HG02870 (cell line): Measurements from ENCODE around the gene HOXD3.

Experiments used
- ATAC-seq: cut with Tn5 transposase; IDR thresholded peaks from one replicate; pipeline ENCODE4 v1.9.1; 2021; ENCODE audit warnings: mild to moderate bottlenecking, moderate library complexity; ENCODE audit not compliant: unreplicated experiment

HOXD3 gene

GRCh38 chr2:176132205-176133171 is 24.6 kb upstream of the HOXD3 start:
- no peak for ATAC-seq

- ATAC-seq, result no peak
Observed at GRCh38 chr2:176133389-176133788, 23.7 kb upstream of the HOXD3 start.

- ATAC-seq, result no peak
Observed at GRCh38 chr2:176134035-176134434, 23.1 kb upstream of the HOXD3 start.

- no peak for ATAC-seq
Observed at GRCh38 chr2:176135035-176135440, 22.1 kb upstream of the HOXD3 start.

DNA sequence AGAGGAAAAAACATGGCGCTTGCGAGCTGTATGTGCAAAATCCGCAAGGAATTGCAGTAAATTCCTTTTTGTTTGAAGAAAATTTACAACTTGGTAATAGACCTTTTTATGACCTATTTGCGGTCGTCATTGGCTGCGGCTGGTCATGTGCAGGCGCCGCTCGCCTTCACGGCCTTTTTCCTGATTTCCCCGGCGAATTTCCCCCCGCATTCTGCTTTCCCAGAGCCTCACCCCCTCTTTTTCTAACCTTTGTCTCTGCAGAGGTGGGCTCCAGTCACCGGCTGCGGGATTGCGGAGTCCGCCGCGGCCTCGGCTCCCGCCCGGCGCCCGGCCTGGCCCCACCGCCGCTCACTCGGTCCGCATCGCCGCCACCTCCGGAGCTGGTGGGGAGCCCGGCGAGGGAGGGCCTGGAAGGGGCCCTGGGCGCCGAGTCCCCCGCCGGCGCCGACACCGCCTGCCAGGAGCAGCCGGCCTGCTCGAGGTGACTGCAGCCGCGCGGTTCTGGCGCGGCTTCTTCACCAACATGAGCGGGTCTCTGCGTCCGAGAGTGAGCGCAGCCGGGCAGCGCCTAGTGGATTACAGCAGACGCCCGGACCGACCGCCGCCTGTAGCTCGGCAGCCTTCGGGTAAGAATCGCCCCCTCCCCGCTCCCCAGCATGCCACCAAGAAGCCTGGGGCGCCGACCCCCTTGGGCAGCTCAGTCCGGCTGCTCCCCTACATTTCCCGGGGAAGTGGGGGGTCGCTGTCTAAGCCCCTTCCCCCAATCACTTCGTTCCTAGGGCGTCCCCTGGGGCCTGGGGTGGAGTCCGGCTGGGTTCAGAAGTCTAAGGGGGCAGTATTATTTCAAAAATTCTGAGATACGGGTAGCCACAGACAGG is 20.5 kb upstream of the HOXD3 start:
- ATAC-seq, result no peak

DNA sequence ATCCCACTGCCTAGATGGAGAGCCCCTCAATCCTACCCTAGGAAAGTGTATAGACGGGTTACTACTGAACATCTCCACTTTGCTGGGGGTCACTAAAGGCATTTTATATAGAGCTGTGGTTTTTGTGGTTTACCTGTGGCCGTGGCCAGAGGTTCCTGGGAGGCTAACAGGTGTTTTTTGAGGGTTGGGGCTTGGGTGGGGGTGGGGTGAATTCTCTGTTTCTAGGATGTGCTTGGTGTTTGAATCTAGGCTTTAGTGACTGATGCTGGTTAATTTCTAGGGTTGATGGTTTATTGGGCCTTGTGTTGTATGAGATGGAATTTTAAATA is 19.9 kb upstream of the HOXD3 start:
- no peak for ATAC-seq

GRCh38 chr2:176137906-176138305 is 19.2 kb upstream of the HOXD3 start:
- no peak for ATAC-seq

DNA sequence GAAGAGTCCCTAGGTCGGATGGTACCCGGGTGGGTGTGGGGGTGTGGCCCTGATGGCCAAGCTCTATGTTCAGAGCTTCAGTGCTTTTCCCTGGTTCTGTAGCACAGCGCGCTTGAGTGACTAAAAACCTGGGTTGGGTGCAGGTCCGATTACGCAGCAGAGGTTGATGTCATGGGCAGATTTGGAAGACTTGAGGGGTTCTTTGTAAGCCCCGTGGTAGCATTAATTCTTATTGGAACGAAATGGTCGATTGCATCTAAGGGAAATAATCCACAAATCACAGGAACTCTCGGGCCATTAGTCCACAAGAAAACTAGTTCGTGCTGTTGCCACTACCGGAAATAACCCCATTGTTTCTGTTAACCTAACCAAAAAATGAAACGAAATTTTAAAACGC is 18.6 kb upstream of the HOXD3 start:
- ATAC-seq, result no peak

- ATAC-seq, result no peak
Observed at GRCh38 chr2:176138923-176139660, 18.0 kb upstream of the HOXD3 start.

DNA sequence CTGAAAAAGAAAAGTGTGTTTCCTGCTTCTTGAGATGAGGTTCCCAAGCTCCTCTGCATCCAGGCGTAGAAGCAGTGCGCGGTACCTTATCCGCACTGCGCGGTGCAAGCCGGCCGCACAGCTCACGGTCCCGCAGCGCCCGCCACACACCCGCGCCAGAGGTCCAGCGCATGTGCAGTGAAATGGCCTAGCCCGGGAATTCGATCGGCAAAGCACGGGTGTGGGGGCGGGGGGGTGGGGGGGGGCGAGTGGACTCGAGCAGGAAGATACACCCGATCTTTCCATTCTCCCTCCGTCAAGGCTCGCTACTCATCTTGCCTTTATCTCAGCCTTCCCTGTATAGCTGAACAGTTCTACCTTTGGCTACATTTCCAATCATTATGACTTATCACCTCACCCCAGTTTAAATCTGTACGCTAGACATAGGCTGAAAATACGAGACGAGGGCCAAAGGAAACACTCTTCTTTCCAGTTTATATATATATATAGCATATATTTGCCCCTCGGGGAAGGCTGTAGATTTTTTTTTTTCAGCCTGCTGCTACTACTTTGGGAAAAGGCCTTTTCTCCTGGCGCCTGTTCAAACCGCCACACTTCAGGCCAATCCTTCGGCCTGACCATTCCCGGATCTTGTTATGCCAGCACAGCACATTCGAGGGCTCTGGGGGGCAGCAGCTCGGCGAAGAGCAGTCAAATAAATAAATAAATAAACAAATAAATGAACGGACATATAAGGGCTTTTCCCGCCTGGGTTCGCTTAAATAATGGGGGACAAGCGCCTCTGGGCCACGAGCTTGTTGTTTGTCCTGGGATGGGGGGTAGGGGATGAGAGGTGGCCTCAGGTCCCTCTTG is 17.2 kb upstream of the HOXD3 start:
- ATAC-seq, result no peak

- peak; percentile 95 for ATAC-seq
Observed at GRCh38 chr2:176140513-176141317, 16.4 kb upstream of the HOXD3 start.

DNA sequence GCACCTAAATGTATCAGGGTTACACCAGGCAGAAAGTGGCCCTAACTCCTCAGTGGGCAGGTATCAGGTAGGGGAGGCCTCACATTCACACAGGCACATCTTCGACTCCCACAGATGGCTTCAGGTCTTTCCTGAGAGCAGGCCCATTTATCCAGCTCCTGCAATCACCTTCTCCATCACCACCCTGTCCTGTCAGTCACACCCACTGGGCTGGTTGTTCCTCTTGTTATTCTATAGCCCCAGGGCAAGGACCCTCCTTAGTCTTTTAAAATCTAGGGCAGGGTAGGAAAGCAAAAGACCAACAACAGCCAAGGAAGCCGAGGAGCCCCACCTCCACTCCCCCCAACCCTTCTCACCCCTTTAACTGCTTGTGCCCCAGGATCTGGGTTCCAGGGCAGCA is 14.8 kb upstream of the HOXD3 start:
- no peak for ATAC-seq

GRCh38 chr2:176145085-176145969 is 11.8 kb upstream of the HOXD3 start:
- ATAC-seq, result no peak

- ATAC-seq, result no peak
Observed at GRCh38 chr2:176146101-176146500, 11.0 kb upstream of the HOXD3 start.

DNA sequence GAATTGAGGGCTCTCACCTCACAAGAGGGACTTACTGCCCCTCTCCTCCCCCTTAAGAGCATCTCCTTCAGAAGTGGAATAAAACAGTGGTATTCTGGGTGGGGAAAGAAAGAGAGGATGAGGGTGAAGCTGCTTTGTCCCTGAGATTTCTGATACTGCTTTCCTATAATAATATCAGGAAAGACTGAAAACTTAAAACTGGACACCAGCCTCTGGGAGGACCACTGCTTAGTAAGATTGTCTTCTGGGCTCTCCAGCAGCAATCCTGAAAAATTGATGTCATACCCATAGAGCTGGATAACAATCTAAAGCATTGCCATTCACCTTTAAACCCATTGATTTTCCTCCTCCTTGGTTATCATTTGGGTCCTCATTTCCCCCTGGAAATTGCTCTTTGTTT is 10.5 kb upstream of the HOXD3 start:
- no peak for ATAC-seq

- ATAC-seq, result no peak
Observed at GRCh38 chr2:176147210-176147799, 9.8 kb upstream of the HOXD3 start.

DNA sequence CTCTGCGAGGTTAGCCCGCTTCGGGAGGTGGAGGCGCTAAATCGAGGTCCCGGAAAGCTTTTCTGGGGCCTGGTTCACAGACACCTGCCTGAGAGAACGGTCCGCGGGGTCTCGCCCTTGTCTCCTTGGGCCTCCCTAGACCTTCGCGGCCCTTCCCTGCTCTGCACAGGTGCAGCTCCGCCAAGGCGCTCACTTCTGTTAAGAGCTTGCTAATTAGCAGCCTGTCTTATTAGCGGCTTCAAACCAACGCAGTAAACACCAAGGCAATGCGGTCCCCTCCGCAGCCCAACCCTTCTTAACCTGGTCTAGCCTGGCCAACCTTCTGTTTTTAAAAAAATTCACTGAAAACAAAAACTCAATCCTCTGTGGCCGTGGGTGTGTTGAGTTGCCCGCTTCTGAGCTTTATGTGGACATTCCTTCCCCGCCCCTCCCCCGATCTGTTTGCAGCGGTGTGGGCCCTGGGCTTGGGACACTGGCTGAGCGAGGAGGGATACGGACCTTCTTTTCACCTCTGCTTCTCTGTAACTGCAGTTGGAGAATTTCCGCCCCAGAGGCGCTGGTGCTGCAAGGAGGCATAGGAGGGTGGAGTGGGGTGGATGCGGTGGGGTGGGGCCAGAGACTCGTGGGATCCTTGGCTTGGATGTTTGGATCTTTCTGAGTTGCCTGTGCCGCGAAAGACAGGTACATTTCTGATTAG is 9.2 kb upstream of the HOXD3 start:
- no peak for ATAC-seq
